Kidney glomerular epithelial cell (primary cell): ENCODE data around the gene PRKCSH.
"Not testable (repeated sequence)": the region's sequence is repeated elsewhere in the genome, so short reads cannot be mapped to it uniquely, and the experiment has no call there.

Source experiments
- DNase-seq: peaks from one replicate; lab custom pipeline; 2025; lab: John Stamatoyannopoulos, UW

The PRKCSH gene

GRCh38 chr19:11435057-11435832 lies at the start of gene PRKCSH, which contains the start of gene ODAD3:
TSS of gene PRKCSH (plus strand) at chr19:11435635. CDS start at chr19:11436118, 483 bp downstream.
TSS of gene ODAD3 (minus strand) at chr19:11435121. CDS start at chr19:11435016, 105 bp downstream.
- DNase-seq = peak; percentile 100

GRCh38 chr19:11387162-11388034 lies 48.0 kb upstream of the PRKCSH start:
- no peak for DNase-seq

GRCh38 chr19:11390359-11390758 lies 45.1 kb upstream of the PRKCSH start:
- DNase-seq = no peak

GRCh38 chr19:11390933-11391680 lies 44.3 kb upstream of the PRKCSH start:
- DNase-seq = no peak

- DNase-seq = no peak
Measured at GRCh38 chr19:11397089-11397610, 38.3 kb upstream of the PRKCSH start.

GRCh38 chr19:11399667-11400066 lies 35.8 kb upstream of the PRKCSH start:
- no peak for DNase-seq

- DNase-seq = no peak
Measured at GRCh38 chr19:11400798-11401197, 34.6 kb upstream of the PRKCSH start.

- DNase-seq = no peak
Measured at GRCh38 chr19:11401808-11402543, 33.5 kb upstream of the PRKCSH start.

GRCh38 chr19:11404588-11405222 lies 30.7 kb upstream of the PRKCSH start:
- DNase-seq = no peak

GRCh38 chr19:11405846-11406643 lies 29.4 kb upstream of the PRKCSH start:
- no peak for DNase-seq

GRCh38 chr19:11406703-11407236 lies 28.7 kb upstream of the PRKCSH start:
- DNase-seq = not testable (repeated sequence)

- no peak for DNase-seq
Measured at GRCh38 chr19:11408591-11408990, 26.8 kb upstream of the PRKCSH start.

- DNase-seq = no peak
Measured at GRCh38 chr19:11410682-11411081, 24.8 kb upstream of the PRKCSH start.

GRCh38 chr19:11414544-11414943 lies 20.9 kb upstream of the PRKCSH start:
- DNase-seq = no peak

- no peak for DNase-seq
Measured at GRCh38 chr19:11416346-11417052, 18.9 kb upstream of the PRKCSH start.

GRCh38 chr19:11418094-11418548 lies 17.3 kb upstream of the PRKCSH start:
- no peak for DNase-seq

GRCh38 chr19:11418549-11419506 lies 16.6 kb upstream of the PRKCSH start, which contains the start of gene RGL3:
TSS of gene RGL3 (minus strand) at chr19:11419314. CDS start at chr19:11419278, 36 bp downstream.
- DNase-seq = no peak
